Measurements from ENCODE around the gene TACR2. TPM values are rescaled to one million over a fixed set of nuclear protein-coding genes. Genes with fewer than 3 reads are reported as not detected.

Gene TACR2
- total and polyA plus RNA-seq, 2 of the 13 experiments (the other 11 are each of a cell fraction or from before 2014, with no cell fraction given): 0.04 TPM; not detected in 1

- TF ChIP-seq PBX2 (CRISPR knock-in tag; IDR thresholded peaks at IDR 0.05): no peak
- TF ChIP-seq ETS1 (CRISPR knock-in tag; IDR thresholded peaks at IDR 0.05): no peak
- no peak for TF ChIP-seq BRD4 (CRISPR knock-in tag; IDR thresholded peaks at IDR 0.05)
- TF ChIP-seq JUND (CRISPR knock-in tag; IDR thresholded peaks at IDR 0.05): peak; percentile 64; the same call in 1 of the 2 replicates
- TF ChIP-seq THYN1 (CRISPR knock-in tag; IDR thresholded peaks at IDR 0.05; ENCODE audit: borderline replicate concordance, low read depth): no peak
- TF ChIP-seq ARNT2 (CRISPR knock-in tag; IDR thresholded peaks at IDR 0.05; ENCODE audit: low read depth): no peak
- TF ChIP-seq TFDP1 (CRISPR knock-in tag; IDR thresholded peaks at IDR 0.05; ENCODE audit: borderline replicate concordance): no peak
- TF ChIP-seq MED8 (CRISPR knock-in tag; IDR thresholded peaks at IDR 0.05; ENCODE audit: insufficient replicate concordance): no peak
- TF ChIP-seq MLXIP (CRISPR knock-in tag; IDR thresholded peaks at IDR 0.05; ENCODE audit: borderline replicate concordance): no peak
- no peak for TF ChIP-seq SP140L (CRISPR knock-in tag; IDR thresholded peaks at IDR 0.05; ENCODE audit: borderline replicate concordance)
- TF ChIP-seq ZNF253 (CRISPR knock-in tag; IDR thresholded peaks at IDR 0.05; ENCODE audit: borderline replicate concordance): no peak
- no peak for TF ChIP-seq NONO (IDR thresholded peaks at IDR 0.05)
- no peak for TF ChIP-seq NONO (CRISPR knock-in tag; conservative IDR thresholded peaks at IDR 0.05)
- no peak for TF ChIP-seq GABPA (IDR thresholded peaks at IDR 0.05; ENCODE audit: low read depth, low read length)
- TF ChIP-seq GABPA (CRISPR knock-in tag; IDR thresholded peaks at IDR 0.05; ENCODE audit: low read depth): no peak
- TF ChIP-seq ELF3 (CRISPR knock-in tag; IDR thresholded peaks at IDR 0.05): 0 out of 2 replicates have a peak, but pooled peaks have one; percentile 19
- TF ChIP-seq TEAD3 (CRISPR knock-in tag; optimal IDR thresholded peaks at IDR 0.05; ENCODE audit: borderline replicate concordance): peak; percentile 40
- no peak for TF ChIP-seq TEAD2 (CRISPR knock-in tag; IDR thresholded peaks at IDR 0.05)
- TF ChIP-seq ZNF235 (CRISPR knock-in tag; IDR thresholded peaks at IDR 0.05; ENCODE audit: borderline replicate concordance): no peak
- no peak for TF ChIP-seq ARHGAP35 (CRISPR knock-in tag; IDR thresholded peaks at IDR 0.05; ENCODE audit: borderline replicate concordance)
- TF ChIP-seq PLRG1 (conservative IDR thresholded peaks at IDR 0.05): no peak
- TF ChIP-seq FOXP1 (IDR thresholded peaks at IDR 0.05): no peak
- peak; percentile 71 for TF ChIP-seq FOXP1 (CRISPR knock-in tag; IDR thresholded peaks at IDR 0.05)
- no peak; the same call in 1 of the 2 replicates for TF ChIP-seq RXRA (CRISPR knock-in tag; IDR thresholded peaks at IDR 0.05)
- TF ChIP-seq SMYD3 (CRISPR knock-in tag; IDR thresholded peaks at IDR 0.05): no peak
- no peak for TF ChIP-seq TBL1XR1 (IDR thresholded peaks at IDR 0.05; ENCODE audit: borderline replicate concordance, low read length, partially characterized antibody)
- TF ChIP-seq SAP130 (CRISPR knock-in tag; IDR thresholded peaks at IDR 0.05; ENCODE audit: low read depth): peak; percentile 60
- no peak for TF ChIP-seq ZNF558 (CRISPR knock-in tag; IDR thresholded peaks at IDR 0.05; ENCODE audit: borderline replicate concordance)
Observed at GRCh38 chr10:69446650-69447151, 30.0 kb upstream of the TACR2 start (continued).

Data from HepG2 (cell line).